ENCODE measurements around the gene SNX25.
"Not testable (repeated sequence)": the region's sequence is repeated elsewhere in the genome, so short reads cannot be mapped to it uniquely, and the experiment has no call there.

The SNX25 gene

GRCh38 chr4:185205697-185206342 is 3.6 kb upstream of the SNX25 start:
- DNase-seq, result no peak

- no peak for DNase-seq
Observed at GRCh38 chr4:185207466-185207865, 1.9 kb upstream of the SNX25 start.

DNA sequence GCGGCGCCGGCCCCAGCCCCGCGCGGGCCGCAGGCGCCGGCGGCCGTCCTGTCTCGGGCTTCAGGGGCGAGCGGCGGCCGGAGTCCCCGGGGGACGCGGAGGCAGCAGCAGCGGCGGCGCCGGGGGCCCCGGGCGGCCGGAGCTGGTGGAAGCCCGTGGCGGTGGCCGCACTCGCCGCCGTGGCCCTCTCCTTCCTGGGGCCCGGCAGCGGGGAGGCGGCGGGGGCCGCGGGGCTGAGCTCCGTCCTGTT is 379 bp downstream of the SNX25 start:
- DNase-seq, result not testable (repeated sequence)

DNA sequence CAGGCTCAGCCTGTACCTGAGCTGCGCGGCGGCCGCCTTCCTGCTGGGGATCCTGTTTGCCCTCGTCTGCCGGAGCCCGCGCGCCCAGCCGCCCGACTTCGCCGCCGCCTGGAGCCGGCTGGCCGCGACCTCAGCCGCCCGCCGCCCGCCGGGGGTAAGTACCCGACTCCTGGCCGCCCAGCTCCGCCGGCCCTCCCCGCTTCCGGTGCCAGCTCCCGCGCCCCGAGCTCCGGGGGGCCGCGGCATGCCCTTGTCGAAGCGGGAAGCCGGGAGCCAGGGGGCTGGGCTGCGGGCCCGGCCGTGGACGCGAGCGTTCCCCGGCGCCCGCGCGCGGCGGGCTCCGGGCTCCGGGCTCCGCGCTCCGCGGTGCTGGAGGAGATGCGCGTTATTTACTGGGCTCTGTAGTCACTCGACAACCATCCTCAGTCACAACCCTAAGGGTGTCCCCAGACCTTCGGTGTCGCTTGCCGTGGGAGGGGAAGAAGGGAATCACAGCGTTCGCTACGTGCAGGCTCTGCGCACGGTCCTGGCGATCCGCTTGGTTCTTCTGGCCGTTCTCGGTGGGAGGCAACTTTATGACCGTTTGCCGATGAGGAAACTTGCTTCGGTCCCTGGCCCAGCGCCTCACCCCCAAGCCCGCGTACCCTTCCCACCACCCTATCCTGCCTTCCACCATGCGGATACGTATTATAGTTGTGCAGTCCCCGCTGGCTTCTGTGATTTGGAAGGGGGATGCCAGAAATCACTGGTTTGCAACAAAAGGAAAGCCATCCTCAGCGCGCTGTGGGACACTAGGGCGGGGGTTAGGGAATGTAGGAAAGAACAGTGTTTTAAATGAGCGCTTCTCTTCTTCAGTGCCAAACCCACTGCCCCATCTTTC is 944 bp downstream of the SNX25 start:
- no peak for DNase-seq

DNA sequence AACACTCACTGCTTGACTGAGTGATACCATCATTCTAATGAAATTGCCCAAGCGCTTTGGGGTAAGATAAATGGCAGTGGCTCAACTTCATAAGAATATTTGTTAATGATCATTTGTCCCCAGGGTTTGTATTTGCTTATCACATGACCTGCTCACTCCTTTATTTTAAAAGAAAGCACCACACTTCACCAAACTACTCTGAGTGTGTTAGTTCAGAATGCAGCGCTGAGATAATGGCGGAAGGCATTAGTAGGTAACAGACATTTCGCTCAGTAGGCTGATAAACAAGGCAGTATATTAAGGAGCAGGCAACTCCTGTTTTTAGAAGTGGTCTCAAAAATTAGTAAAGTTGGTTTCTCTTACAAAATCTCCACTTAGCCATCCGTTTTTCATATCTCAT is 1.6 kb downstream of the SNX25 start:
- no peak for DNase-seq

GRCh38 chr4:185211641-185212040 is 2.2 kb downstream of the SNX25 start:
- DNase-seq, result no peak

GRCh38 chr4:185212581-185212980 is 3.2 kb downstream of the SNX25 start:
- DNase-seq, result no peak

- no peak for DNase-seq
Observed at GRCh38 chr4:185213877-185214276, 4.5 kb downstream of the SNX25 start.

- DNase-seq, result no peak
Observed at GRCh38 chr4:185215261-185215660, 5.9 kb downstream of the SNX25 start.

- DNase-seq, result no peak
Observed at GRCh38 chr4:185217408-185217975, 8.1 kb downstream of the SNX25 start.

- DNase-seq, result no peak
Observed at GRCh38 chr4:185218312-185218711, 8.9 kb downstream of the SNX25 start.

DNA sequence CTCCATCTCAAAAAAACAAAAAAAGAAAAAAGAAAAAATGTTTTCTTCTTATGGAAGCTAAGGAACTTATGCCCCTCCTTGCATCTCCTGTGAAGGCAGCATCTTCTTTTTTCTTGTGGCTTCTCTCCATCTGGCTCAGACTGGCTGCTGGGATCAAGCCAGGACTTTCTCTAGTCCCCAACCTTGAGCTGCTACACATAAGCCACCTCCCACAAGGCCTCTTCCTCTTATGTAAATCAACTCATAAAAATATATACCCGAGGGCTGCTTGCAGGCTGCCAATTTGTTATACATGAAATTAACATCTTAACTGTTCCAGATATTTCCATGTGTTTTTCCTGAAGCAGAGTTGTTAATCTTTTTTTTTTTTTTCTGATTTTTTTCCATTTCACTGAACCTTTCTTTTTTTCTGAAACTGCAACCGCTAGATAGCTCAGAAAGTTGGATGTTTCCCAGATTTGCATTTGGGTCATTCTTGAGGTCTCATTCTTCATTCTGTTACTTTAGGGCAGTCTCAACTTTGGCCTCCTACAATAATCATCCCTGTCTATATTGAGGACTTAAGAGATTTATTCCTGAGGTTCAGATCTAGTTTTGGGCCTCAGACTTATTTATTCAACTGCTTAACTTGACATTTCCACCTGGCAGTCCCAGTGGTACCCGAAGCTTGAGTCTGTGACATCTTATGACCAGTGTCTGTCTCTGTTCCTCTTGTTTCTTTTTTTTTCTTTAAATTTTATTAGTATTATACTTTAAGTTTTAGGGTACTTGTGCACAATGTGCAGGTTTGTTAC is 10.3 kb downstream of the SNX25 start:
- no peak for DNase-seq

DNA sequence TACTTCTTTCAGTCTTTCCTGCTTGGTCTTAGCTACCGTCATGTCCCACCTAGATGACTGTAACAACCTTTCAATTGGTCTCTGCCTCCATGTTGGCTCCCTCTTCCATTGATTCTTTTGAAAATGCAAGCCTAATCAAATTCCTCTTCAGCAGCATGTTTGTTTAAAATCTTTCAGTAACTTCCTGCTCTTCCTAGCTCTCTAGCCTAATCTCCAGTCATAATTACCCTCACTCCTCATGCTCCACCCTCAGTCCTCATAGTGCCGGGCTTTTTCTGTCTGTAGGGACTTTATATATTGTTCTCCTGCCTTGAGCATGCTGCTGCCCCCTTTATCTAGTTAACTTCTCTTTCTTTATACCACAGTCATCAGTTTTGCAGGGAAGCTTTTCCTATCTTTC is 12.1 kb downstream of the SNX25 start:
- DNase-seq, result no peak

DNA sequence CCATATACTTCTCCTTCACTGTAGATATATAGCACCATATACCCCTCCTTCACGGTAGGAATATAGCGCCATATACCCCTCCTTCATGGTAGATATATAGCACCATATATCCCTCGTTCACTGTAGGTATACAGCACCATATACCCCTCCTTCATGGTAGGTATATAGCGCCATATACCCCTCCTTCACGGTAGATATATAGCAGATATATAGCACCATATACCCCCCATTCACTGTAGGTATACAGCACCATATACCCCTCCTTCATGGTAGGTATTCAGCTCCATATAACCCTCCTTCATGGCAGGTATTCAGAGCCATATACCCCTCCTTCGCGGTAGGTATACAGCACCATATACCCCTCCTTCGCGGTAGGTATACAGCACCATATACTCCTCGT is 12.5 kb downstream of the SNX25 start:
- no peak for DNase-seq

DNA sequence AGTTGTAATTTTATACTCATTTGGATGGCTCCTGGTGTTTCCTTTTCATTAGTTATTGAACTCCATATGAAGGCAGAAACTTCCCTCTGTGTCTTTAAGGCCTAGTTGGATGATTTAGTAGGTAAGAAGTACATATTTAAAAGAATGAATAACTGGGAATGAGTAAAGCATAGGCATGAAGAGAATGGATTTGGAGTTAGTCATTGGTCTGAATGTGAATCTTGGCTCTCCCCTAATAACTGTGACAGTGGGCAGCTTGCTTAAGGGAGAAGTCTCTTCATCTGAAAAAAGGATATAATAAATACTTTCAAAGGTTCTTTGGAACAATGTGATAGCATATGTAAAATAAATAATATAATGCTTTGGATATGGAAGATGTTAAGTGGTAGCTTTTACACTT is 13.2 kb downstream of the SNX25 start:
- DNase-seq, result no peak

DNA sequence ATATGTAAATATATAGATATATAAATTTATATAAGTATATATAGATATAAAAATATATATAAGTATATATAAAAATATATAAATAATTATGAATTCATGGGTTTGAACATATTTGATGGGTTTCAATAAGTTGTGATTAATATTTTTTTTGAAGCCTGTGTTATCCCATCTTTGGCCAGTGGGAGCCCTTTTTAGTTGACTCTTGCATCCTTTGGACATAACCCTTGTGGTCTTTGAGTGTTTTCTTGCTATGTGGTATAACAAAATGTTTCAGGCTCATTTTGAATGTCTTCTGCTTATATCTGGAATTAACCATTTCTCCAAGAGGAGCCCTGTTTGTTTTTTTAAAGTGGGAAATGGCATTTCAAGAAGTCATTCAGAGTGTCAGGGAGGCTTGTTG is 15.2 kb downstream of the SNX25 start:
- DNase-seq, result no peak

DNA sequence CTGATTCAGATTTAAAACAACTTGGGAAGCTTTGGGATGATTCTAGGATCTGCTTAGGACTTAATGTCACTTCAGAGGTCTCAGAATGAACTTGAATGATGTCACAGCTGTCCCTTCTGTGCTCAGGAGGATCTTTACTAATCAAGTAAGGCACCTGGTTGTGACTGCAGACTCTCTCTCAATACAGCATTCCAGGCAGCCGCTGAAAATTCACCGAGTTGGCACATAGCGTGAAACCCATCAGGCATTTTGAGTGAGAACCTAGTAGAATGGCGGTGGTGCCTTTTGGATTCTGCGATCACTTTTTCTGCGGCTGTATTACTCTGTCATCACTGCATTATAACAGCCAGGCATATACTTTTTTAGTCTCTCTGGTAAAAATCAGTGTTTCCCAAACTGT is 16.5 kb downstream of the SNX25 start:
- no peak for DNase-seq

- DNase-seq, result no peak
Observed at GRCh38 chr4:185227131-185227551, 17.7 kb downstream of the SNX25 start.

DNA sequence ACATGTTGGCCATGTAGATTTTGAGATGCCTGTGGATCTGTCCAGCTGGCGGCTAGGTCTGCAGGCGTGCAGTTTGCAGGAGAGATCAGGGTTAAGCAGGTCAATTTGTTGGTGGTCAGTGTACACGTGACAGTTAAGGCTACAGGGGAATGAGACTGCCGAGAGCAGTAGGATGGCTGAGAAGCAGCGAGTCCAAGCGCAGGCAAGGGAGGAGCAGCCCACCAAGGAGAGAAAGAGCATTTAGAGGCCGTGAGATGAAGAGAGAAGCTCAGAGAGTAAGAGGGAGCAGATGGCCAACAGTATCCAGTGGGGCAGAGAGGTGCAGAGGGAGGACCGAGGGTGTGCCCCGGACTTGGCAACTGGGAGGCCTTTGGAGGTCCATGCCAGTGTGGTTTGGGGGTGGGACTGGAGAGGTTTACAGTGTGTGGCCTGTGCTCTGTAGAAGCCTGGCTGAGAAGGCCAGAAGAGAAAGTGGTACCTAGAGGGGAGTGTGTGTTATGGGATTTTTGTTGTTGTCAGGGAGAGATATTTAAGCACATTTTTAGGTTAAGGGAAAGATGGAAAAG is 18.4 kb downstream of the SNX25 start:
- no peak for DNase-seq

GRCh38 chr4:185229021-185229818 is 19.8 kb downstream of the SNX25 start:
- no peak for DNase-seq

DNA sequence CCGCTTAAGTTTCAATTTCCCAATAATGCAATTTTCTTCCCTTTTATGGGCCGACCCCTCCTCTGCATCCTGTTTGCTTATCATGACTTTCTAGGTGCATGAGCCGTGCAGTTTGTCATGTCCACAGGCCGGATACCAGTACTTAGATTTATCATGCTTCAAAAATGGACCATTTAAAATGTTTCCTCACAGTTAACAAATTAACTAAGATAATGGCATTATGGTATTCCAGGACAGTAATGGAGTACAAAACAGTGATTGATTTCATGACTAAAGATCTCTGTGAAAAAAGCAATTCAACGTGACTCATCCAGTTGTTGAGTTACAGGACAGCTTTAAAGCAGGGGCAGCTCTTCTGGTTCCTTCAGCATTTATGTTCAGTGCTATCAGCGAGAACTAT is 23.0 kb downstream of the SNX25 start:
- DNase-seq, result no peak

GRCh38 chr4:185235119-185235842 is 25.9 kb downstream of the SNX25 start:
- no peak for DNase-seq
